ENCODE measurements around the gene SDK1.

The SDK1 gene

GRCh38 chr7:3292694-3293093 is 8.4 kb upstream of the SDK1 start:
- no peak for DNase-seq

GRCh38 chr7:3294432-3295100 is 6.5 kb upstream of the SDK1 start:
- no peak for DNase-seq

DNA sequence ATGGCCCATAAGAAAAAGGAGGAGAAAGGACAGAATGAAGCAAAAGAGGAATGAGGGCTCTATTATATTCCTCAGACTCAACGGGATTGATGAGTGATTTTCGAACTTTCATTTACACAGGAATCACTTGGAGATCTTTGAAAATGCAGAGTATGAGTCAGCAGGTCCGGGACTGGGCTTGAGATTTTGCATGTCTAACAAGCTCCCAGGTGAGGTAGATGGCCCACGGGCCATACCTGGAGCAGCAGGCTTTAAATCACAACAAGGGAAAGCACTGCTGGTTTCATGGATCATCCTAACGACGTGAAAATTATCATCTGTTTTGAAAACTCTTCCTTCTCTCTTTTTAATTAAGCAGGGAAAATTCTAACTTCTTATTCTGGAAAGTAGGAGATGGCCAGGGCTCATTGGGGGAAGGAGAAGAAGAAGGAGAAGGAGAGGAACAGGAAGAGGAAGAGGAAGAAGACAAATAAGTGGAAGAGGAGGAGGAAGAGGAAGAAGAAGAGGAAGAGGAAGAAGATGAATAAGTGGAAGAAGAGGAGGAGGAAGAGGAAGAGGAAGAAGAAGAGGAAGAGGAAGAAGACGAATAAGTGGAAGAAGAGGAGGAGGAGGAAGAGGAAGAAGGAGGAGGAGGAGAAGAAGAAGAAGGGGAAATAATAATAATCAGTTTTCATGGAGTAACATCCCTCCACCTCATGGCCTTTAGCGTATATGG is 3.8 kb upstream of the SDK1 start:
- no peak for DNase-seq

DNA sequence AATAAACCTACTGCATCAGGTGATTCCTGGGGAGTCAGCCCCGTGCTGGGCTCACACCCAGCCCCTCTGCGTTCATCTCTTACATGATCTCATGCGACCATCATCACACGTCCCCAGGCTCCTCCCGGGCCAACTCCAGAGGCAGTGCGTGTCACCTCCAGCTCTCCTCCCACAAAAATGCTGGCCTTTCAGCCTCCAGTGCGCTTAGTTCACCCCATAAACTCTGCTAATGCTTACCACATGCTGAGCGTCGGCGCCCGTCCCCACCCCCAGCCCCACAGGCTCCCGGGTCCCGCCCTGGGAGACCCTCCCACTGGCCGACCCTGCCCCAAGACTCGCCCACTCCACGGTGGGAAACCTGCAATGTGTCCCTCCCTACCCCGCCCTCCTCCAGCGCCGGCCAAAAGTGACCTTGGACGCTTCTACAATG is 816 bp upstream of the SDK1 start:
- DNase-seq, result no peak

- DNase-seq, result no peak
Measured at GRCh38 chr7:3301449-3301731, 338 bp downstream of the SDK1 start.

- peak; percentile 23 for DNase-seq
Measured at GRCh38 chr7:3301831-3302618, 973 bp downstream of the SDK1 start.

GRCh38 chr7:3302681-3303320 is 1.7 kb downstream of the SDK1 start:
- no peak for DNase-seq

GRCh38 chr7:3304131-3304530 is 3.1 kb downstream of the SDK1 start:
- DNase-seq, result no peak

DNA sequence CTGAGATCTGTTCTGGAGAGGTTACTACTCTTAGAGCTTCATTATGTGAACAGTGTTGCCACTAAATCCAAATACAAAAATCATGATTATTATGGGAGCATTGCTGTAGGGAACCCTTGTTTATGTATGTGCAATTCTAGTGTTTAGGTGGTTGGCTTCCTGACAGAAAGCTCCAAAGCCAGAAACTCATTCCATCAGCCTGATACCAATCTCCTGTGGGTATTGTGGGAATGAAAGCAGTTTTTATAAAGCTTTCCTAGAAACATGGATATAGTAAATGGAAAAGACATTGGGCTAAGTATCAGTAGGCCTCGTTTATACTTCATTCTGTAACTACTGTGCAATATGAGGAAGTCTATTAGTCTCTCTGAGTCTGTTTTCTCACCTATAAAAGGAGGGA is 6.4 kb downstream of the SDK1 start:
- no peak for DNase-seq

DNA sequence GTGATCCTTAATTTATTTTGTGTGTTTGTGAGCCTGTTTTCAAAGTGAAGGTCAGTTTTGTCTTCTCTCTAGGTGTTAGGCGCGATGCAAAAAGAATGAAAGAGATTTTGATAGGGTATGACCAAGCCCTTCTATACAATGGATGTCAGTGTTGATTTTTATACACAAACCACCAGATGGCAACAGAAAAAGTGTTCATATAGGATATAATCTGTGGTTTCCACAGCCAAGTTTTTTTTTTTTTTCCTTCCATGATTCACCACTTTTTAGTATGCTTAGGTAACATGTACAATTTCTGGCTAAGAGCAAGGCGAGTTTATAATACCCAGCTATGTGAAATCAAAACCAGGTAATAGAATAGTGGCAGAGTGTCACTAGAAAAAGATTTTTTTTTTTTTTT is 8.1 kb downstream of the SDK1 start:
- no peak for DNase-seq

- DNase-seq, result no peak
Measured at GRCh38 chr7:3309956-3310355, 8.9 kb downstream of the SDK1 start.

- no peak for DNase-seq
Measured at GRCh38 chr7:3310884-3311283, 9.8 kb downstream of the SDK1 start.

- DNase-seq, result no peak
Measured at GRCh38 chr7:3312583-3312982, 11.5 kb downstream of the SDK1 start.

DNA sequence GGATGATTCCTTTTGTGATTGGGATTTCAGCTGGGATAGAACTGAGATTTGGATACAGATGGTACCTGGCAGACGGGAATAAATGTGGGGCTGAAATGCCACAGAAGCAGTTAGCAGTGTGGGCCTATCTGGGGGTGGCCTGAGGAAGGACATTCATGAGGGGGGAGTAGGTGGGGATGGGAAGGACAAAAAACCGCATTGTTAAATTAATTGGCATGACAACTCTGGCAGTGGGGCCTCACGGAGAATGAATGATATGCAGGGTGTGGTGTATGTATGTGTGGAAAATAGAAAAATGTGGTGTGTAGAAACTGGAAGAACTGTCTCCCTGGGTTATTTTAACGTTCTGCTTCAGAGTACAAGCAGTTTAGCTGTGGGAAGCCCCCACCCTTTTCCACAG is 17.8 kb downstream of the SDK1 start:
- no peak for DNase-seq

DNA sequence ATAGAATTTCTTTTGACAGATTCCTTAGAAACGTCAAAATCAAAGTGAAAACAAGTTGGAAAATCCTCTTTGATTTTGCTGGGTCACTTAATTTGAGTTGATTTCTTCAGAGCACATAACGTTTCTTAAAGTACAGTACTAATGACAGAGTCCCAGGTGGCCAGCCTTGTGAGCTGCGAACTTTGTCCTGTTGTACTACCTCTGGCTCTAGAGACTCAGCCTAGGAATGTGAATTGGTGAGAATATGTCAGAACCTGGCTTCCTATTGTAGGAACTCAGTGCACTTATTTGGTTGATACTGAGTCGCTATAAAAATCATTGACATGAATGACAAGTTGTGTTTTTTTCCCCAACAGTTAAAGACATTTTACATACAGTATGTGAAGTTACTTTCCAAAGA is 20.2 kb downstream of the SDK1 start:
- DNase-seq, result no peak

DNA sequence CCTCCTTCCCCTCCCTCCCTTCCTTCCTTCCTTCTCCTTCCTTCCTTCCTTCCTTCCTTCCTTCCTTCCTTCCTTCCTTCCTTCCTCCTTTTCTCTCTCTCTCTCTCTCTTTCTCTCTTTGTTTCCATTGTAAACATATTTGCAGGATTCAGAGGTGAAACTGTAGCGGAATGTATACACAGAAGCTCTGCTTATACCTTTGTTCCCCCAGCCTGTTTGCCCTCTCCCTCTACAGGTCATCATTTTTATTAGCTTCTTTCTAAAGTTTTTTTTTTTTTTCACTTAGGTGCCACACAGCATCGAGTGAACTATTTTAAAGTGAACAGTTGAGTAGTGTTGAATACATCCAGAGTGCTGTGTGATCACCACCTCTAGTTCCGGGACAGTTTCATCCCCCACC is 20.7 kb downstream of the SDK1 start:
- DNase-seq, result no peak

DNA sequence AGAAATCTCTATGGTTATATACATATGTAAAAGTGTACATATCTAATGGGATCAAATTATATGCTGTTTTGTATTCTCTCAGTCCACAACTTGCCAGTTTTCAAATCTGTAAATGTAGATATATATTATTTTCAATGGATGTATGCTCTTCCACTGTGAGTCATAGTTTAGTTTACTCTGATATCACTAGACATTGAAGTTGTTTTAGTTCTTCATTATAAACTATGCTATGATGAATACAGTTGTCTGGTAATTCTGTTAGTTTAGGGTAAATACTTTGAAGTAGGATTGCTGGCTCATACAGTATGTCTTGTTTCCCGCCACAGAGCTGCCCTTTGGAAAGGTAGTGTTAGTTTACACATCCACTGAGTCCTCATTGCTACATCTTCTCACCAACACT is 25.2 kb downstream of the SDK1 start:
- DNase-seq, result no peak

- no peak for DNase-seq
Measured at GRCh38 chr7:3327099-3327498, 26.0 kb downstream of the SDK1 start.

DNA sequence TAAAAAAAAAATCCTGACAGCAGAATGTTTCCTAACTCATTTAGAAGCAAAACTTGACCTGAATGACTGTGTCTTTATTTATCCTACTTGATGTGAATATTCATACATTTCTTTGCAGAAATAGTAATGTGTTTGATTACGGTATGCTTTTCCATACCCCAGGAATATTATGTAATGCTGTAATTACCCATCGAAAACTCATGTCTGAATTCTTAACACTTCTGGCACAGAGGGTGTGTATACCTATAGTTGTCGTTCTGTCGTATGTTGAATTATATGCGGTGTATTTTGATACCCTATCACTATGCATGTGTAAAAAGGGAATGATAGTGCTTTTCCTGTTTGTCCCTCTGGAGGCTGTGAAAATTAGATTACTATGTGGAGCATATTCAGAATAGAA is 26.6 kb downstream of the SDK1 start:
- DNase-seq, result no peak

DNA sequence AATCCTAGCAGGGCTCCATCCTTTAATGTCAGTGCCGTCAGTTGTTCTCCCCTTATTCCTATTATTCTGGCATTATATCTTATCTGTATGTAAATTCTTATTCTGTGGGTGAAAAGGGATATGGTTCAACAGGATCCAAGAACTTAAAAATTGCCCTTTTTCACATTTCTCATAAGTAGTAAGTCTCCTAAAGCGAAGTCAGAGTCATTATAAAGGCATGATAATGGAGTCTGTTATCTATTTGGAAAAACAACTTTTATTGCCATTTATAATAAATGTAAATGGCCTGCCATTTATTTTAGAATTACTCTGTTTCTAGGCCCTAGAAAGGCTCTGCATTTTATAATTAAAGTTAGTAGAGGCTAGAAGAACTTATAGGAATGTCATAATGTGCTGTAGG is 31.3 kb downstream of the SDK1 start:
- no peak for DNase-seq

DNA sequence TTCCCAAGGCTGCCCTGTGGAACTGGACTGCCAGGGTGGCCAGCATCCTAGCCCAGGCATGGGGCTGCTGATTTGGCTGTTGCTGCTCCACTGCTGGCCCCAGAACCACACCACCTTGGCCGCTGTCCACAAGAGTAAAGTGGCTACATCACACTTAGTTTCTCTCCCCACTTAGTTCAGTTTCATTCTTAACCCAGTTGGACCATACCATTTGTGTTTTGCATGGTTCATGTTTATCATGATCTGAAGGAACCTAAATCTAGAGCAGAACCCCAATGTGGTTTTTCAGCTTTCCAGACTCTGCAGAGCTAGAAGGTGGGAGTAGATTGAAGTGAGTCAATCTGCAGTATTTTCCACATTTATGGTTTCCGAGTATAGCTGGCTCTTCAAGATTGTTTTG is 32.8 kb downstream of the SDK1 start:
- DNase-seq, result no peak

DNA sequence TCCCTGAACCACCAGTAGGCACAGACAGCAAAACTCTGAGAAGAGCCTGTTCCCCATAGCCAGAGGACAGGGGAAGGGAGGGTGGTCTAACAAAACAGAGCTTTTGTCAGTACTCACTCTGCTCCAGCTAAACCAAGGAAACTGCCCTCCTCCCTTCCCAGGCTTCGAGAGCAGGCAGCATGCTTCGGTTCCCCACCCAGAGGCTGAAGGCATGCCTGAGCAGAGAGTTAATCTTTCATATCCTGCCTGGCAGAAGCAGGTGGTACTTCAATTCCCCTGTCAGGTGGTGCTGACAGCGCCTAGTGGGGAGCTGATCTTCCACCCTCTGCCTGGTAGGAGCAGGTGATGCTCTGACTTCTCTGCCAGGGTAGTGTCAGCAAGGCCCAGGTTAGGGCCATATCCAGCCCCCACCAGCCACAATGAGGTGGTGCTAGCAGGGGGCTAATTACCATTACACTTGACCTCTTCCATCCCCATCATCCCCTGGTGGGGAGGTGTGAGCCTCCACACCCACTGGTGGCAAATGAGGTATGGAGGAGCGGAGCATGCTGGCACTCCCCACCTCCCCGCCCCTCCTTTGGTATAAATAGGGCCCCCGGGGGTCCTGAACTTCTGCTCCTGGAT is 35.1 kb downstream of the SDK1 start:
- no peak for DNase-seq

GRCh38 chr7:3338161-3338560 is 37.1 kb downstream of the SDK1 start:
- DNase-seq, result no peak
